ENCODE results near the gene ARSB. TPM values are rescaled to one million over a fixed set of nuclear protein-coding genes. Genes with fewer than 3 reads are reported as not detected.

ARSB gene
- total RNA-seq, result 31.9 TPM

DNA sequence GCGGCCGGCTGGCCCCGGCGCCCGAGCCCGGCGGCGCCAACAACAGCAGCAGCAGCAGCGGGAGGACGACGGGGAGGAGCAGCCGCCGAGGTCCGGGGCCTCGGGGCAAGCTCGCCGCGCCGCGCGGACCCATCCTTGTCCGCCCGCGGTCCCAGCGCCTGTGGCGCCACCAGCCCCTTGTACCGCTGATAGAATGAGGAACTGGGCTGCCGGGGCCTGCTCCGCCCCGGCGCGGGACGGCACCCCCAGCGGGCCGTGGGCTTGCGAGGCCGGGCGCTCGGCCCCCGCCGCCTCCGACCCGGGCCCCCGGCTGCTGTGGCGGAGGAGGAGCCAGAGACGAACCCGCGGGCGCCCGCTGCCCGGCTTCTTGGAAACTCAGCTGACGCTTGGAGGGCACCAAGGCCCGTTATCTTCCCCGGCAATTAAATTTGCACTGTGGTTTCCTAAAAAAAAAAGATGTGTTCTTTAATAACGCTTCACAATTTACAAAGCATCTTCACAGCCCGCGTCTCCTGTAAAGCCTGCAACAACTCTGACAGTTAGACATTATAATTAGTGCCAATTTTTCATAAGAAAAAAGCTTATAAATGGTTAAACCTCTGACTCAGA is at the start of gene ARSB:
Gene ARSB, minus strand, starts transcription at position 195 of the 609 bp plus-strand sequence. Its CDS starts 62 bp downstream, at position 133.

Other genes with a start within 250 kb of the ARSB start
- gene DMGDH, start 84.4 kb upstream of the ARSB start, total RNA-seq, result 3.5 TPM
- gene BHMT2, start 84.5 kb upstream of the ARSB start, total RNA-seq, result 7.5 TPM
- gene BHMT, start 126.5 kb upstream of the ARSB start, total RNA-seq, result 9.3 TPM

Measured in camera-type eye (tissue), 1 donor.